Adrenal gland (tissue), 5 donors: ENCODE results near the gene TMEM234.

Experiments
- POLR2A ChIP-seq, 2 donors: fragments of 450-650 bp; IDR thresholded peaks; one replicate each; pipeline ENCODE4 v1.6.1; 2017; ENCODE audit warnings: antibody characterized with exemption in 2 of 2, mild to moderate bottlenecking in 2 of 2, moderate library complexity in 1 of 2
- TF ChIP-seq, protein P1 (sequence below), 6 experiments: fragments of 450-650 bp in 4 of 6; fragments of 200-600 bp in 2 of 6; sonication (generic) in 1 of 6; IDR thresholded peaks; 1 replicate in 5 of 6; 2 replicates in 1 of 6; pipeline versions ENCODE4 v1.5.1 to v1.8.0; 2016 to 2021; ENCODE audit warnings: antibody characterized with exemption in 6 of 6, mild to moderate bottlenecking in 2 of 6, moderate library complexity in 1 of 6
- donor health status: DM: no; HTN: no; CAD: no.

GRCh38 chr1:32178380-32179192 is 43.6 kb downstream of the TMEM234 start:
- TF ChIP-seq, protein P1, sequence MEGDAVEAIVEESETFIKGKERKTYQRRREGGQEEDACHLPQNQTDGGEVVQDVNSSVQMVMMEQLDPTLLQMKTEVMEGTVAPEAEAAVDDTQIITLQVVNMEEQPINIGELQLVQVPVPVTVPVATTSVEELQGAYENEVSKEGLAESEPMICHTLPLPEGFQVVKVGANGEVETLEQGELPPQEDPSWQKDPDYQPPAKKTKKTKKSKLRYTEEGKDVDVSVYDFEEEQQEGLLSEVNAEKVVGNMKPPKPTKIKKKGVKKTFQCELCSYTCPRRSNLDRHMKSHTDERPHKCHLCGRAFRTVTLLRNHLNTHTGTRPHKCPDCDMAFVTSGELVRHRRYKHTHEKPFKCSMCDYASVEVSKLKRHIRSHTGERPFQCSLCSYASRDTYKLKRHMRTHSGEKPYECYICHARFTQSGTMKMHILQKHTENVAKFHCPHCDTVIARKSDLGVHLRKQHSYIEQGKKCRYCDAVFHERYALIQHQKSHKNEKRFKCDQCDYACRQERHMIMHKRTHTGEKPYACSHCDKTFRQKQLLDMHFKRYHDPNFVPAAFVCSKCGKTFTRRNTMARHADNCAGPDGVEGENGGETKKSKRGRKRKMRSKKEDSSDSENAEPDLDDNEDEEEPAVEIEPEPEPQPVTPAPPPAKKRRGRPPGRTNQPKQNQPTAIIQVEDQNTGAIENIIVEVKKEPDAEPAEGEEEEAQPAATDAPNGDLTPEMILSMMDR (IDR thresholded peaks at IDR 0.05): no peak
- no peak for TF ChIP-seq POLR2A (IDR thresholded peaks at IDR 0.05)
